ENCODE measurements around the gene SCGN. TPM values are rescaled to one million over a fixed set of nuclear protein-coding genes. Genes with fewer than 3 reads are reported as not detected.

SCGN gene
- polyA plus RNA-seq, 1 donor (not counting 4 experiments of a cell fraction or from before 2014, with no cell fraction given), result not detected

GRCh38 chr6:25676775-25677174, 24.8 kb downstream of the SCGN start:
- no peak overlapping the region for H3K4me3 ChIP-seq (ENCODE audit: control insufficient read depth in 2 of 3, extremely low read depth in 1 of 3, insufficient read depth in 2 of 3, low read depth in 1 of 3, low read length in 3 of 3)
- no peak overlapping the region for H2AFZ ChIP-seq (ENCODE audit: control insufficient read depth, low read length)
- dilution Hi-C loops (cut with MboI; ENCODE audit: extremely low pct_ligation_motif_present, low sequenced_read_pairs), result no loop called here
- H3K36me3 ChIP-seq (ENCODE audit: control insufficient read depth in 2 of 2, extremely low read depth in 1 of 2, insufficient read depth in 2 of 2, low read length in 2 of 2), result no peaks in the 10 kb centered on the region
- no peak overlapping the region for H3K27ac ChIP-seq (ENCODE audit: control insufficient read depth, insufficient read depth, low read length)
- H4K20me1 ChIP-seq (ENCODE audit: control insufficient read depth, extremely low read depth, insufficient read depth, low read length), result no peaks in the 10 kb centered on the region
- H3K9me1 ChIP-seq (ENCODE audit: control insufficient read depth, extremely low read depth, insufficient read depth, low read length), result no peaks in the 10 kb centered on the region
- H3K4me2 ChIP-seq (ENCODE audit: control insufficient read depth, extremely low read depth, insufficient read depth, low read depth, low read length), result no peak overlapping the region
- DNase-seq (ENCODE audit: low read depth, low spot score) (no peak), FAIRE-seq (no peak)
- H3K4me1 ChIP-seq (ENCODE audit: control insufficient read depth, extremely low read depth, insufficient read depth, low read length), result no peaks in the 10 kb centered on the region
- no peaks in the 10 kb centered on the region for H3K27me3 ChIP-seq (ENCODE audit: control insufficient read depth, extremely low read depth, insufficient read depth, low read length)
- H3K9ac ChIP-seq (ENCODE audit: control insufficient read depth, extremely low read depth, insufficient read depth, low read length), result no peak overlapping the region
- no peaks in the 10 kb centered on the region for H3K9me3 ChIP-seq (ENCODE audit: control insufficient read depth, low read depth, low read length)
- TF ChIP-seq CTCF (optimal IDR thresholded peaks at IDR 0.05 in 1 of 3, IDR thresholded peaks at IDR 0.05 in 1 of 3, conservative IDR thresholded peaks at IDR 0.05 in 1 of 3; ENCODE audit: extremely low read depth in 1 of 3, insufficient read depth in 2 of 3, low read length in 3 of 3), result no peak
- no peak for TF ChIP-seq EZH2 (IDR thresholded peaks at IDR 0.05; ENCODE audit: low read length)
- no peaks in the 10 kb centered on the region for H3K79me2 ChIP-seq (ENCODE audit: control insufficient read depth, insufficient read depth, low read length)

- DNase-seq (ENCODE audit: low read depth, low spot score), result no peak
- FAIRE-seq, result no peak
- Histone ChIP-seq H2AFZ (ENCODE audit: control insufficient read depth, low read length) (no peak overlapping the region), H3K36me3 (ENCODE audit: control insufficient read depth in 2 of 2, extremely low read depth in 1 of 2, insufficient read depth in 2 of 2, low read length in 2 of 2) (no peaks in the 10 kb centered on the region), H3K4me3 (ENCODE audit: control insufficient read depth in 2 of 3, extremely low read depth in 1 of 3, insufficient read depth in 2 of 3, low read depth in 1 of 3, low read length in 3 of 3) (no peak overlapping the region), H3K9ac (ENCODE audit: control insufficient read depth, extremely low read depth, insufficient read depth, low read length) (no peak overlapping the region), H3K9me1 (ENCODE audit: control insufficient read depth, extremely low read depth, insufficient read depth, low read length) (no peaks in the 10 kb centered on the region), H4K20me1 (ENCODE audit: control insufficient read depth, extremely low read depth, insufficient read depth, low read length) (no peaks in the 10 kb centered on the region), H3K4me1 (ENCODE audit: control insufficient read depth, extremely low read depth, insufficient read depth, low read length) (no peaks in the 10 kb centered on the region), H3K27ac (ENCODE audit: control insufficient read depth, insufficient read depth, low read length) (no peak overlapping the region), H3K27me3 (ENCODE audit: control insufficient read depth, extremely low read depth, insufficient read depth, low read length) (no peaks in the 10 kb centered on the region), H3K79me2 (ENCODE audit: control insufficient read depth, insufficient read depth, low read length) (no peaks in the 10 kb centered on the region), H3K9me3 (ENCODE audit: control insufficient read depth, low read depth, low read length) (no peaks in the 10 kb centered on the region), H3K4me2 (ENCODE audit: control insufficient read depth, extremely low read depth, insufficient read depth, low read depth, low read length) (no peak overlapping the region)
- dilution Hi-C loops (cut with MboI; ENCODE audit: extremely low pct_ligation_motif_present, low sequenced_read_pairs), result loop anchor here (5.0 kb wide), 1 partner anchor 95 kb away; no protein-coding TSS in a partner anchor
- TF ChIP-seq EZH2 (IDR thresholded peaks at IDR 0.05; ENCODE audit: low read length) (no peak), CTCF (optimal IDR thresholded peaks at IDR 0.05 in 1 of 3, IDR thresholded peaks at IDR 0.05 in 1 of 3, conservative IDR thresholded peaks at IDR 0.05 in 1 of 3; ENCODE audit: extremely low read depth in 1 of 3, insufficient read depth in 2 of 3, low read length in 3 of 3) (no peak)
Observed at GRCh38 chr6:25681848-25682247, 29.8 kb downstream of the SCGN start.
